PFSK-1 (cell line): Measurements from ENCODE around the gene NTRK1.

ENCODE experiments used
- FOXP2 ChIP-seq: optimal IDR thresholded peaks from 2 replicates; pipeline ENCODE3; 2011; ENCODE audit warnings: borderline replicate concordance, control low read depth, inconsistent platforms; ENCODE audit not compliant: insufficient read depth; ENCODE audit errors: extremely low read length, extremely low read depth
- POLR2AphosphoS5 ChIP-seq: IDR thresholded peaks from 2 replicates; pipeline ENCODE4 v1.6.1; 2012; ENCODE audit warnings: low read depth, mild to moderate bottlenecking, control low read depth, low read length, moderate library complexity
- SIN3A ChIP-seq: IDR thresholded peaks from 2 replicates; pipeline ENCODE4 v1.6.1; 2012; ENCODE audit warnings: mild to moderate bottlenecking, low read length, moderate library complexity, borderline replicate concordance; ENCODE audit not compliant: insufficient read depth
- TAF1 ChIP-seq: IDR thresholded peaks from 2 replicates; pipeline ENCODE4 v1.6.1; 2012; ENCODE audit warnings: low read length, control low read depth, borderline replicate concordance; ENCODE audit not compliant: insufficient read depth
- TF ChIP-seq, protein P1 (sequence below), 2 experiments: IDR thresholded peaks; 2 replicates each; pipeline versions ENCODE4 v1.6.1 to v1.8.0; 2011 to 2012; ENCODE audit warnings: low read depth in 2 of 2, low read length in 2 of 2, control low read depth in 1 of 2, inconsistent platforms in 1 of 2, mild to moderate bottlenecking in 1 of 2, moderate library complexity in 1 of 2; ENCODE audit not compliant: insufficient read depth in 1 of 2

The NTRK1 gene

GRCh38 chr1:156897078-156897825 lies 36.6 kb downstream of the NTRK1 start:
- no peak for TF ChIP-seq FOXP2
- no peak for TF ChIP-seq POLR2AphosphoS5
- no peak for TF ChIP-seq TAF1
- no peak for TF ChIP-seq SIN3A
- TF ChIP-seq, protein P1, sequence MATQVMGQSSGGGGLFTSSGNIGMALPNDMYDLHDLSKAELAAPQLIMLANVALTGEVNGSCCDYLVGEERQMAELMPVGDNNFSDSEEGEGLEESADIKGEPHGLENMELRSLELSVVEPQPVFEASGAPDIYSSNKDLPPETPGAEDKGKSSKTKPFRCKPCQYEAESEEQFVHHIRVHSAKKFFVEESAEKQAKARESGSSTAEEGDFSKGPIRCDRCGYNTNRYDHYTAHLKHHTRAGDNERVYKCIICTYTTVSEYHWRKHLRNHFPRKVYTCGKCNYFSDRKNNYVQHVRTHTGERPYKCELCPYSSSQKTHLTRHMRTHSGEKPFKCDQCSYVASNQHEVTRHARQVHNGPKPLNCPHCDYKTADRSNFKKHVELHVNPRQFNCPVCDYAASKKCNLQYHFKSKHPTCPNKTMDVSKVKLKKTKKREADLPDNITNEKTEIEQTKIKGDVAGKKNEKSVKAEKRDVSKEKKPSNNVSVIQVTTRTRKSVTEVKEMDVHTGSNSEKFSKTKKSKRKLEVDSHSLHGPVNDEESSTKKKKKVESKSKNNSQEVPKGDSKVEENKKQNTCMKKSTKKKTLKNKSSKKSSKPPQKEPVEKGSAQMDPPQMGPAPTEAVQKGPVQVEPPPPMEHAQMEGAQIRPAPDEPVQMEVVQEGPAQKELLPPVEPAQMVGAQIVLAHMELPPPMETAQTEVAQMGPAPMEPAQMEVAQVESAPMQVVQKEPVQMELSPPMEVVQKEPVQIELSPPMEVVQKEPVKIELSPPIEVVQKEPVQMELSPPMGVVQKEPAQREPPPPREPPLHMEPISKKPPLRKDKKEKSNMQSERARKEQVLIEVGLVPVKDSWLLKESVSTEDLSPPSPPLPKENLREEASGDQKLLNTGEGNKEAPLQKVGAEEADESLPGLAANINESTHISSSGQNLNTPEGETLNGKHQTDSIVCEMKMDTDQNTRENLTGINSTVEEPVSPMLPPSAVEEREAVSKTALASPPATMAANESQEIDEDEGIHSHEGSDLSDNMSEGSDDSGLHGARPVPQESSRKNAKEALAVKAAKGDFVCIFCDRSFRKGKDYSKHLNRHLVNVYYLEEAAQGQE (IDR thresholded peaks at IDR 0.05; ENCODE audit: insufficient read depth in 1 of 2, low read depth in 2 of 2, low read length in 2 of 2), result no peak

GRCh38 chr1:156898161-156898566 lies 37.5 kb downstream of the NTRK1 start:
- TF ChIP-seq FOXP2, result no peak
- peak; percentile 56; the same call in 1 of the 2 replicates for TF ChIP-seq POLR2AphosphoS5

DNA sequence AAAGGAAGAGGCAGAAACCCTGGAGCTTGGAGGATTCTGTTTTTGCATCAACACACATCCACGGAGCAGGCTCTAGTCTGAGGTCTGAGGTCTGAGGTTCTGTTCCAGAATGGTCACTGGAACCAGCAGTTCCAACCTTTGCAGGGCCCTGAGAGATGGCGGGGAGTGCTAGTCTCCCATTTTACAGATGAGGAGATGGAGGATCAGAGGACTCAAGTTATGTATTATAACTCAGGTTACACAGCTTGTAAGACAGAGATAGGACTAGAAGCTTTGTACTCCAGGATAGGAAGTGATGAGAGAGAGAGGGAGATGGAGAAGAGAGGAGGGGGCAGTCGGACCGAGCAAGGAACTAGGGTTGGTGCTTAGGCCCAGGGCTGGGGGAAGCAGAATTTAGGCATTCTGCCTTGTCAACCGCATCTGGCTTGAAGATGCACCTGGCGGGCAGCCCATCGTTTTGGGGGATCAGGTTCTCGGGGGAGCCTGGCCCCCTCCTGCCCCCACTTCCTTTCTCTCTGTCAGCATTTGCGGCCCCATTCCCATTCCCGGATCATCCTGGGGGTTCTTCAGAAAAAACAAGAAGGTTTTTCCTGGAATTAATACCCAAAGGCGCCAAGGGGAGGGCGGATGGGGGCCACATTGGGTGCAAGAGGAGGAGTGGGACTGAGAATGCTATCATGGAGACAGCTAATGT lies 38.5 kb downstream of the NTRK1 start:
- TF ChIP-seq TAF1 (no peak), POLR2AphosphoS5 (no peak), SIN3A (no peak), FOXP2 (no peak)
- TF ChIP-seq, protein P1 (IDR thresholded peaks at IDR 0.05; ENCODE audit: insufficient read depth in 1 of 2, low read depth in 2 of 2, low read length in 2 of 2), result no peak

DNA sequence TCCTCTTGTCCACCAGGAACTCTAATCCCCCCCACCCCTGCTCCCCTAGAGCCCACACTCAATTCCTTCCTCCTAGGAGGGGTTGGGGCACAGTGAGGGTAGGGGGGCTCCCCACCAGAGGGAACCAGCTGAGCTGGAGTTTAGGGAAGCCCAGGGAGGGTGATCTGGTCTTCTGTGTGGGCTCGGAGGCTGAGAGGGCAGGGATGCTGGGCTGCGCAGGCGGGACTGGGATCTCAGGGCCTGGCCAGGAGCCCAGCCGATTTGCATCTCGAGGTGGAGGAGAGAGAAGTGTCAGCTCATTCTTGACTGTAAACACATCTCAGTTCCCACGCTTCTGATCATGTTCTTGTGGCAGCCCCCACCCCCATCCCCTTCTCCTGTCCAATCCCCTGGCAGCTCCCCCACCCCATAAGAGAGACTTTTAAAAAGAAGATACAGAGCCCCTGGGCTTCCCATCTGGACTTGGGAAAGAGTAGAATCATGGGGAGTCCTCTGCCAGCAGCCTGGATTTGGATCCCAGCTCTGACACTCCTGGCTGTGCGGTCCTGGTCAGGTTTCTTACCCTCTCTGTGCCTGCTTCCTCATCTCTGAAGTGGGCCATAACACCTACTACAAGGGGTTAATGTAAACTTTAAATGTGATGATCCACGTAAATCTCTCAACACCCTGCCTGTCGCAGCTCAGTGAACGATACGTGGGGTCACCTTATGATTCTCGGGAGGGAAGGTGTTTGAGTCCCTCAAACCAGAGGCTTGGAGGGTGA lies 39.5 kb downstream of the NTRK1 start:
- TF ChIP-seq SIN3A, result no peak
- TF ChIP-seq, protein P1 (IDR thresholded peaks at IDR 0.05; ENCODE audit: insufficient read depth in 1 of 2, low read depth in 2 of 2, low read length in 2 of 2), result no peak
- no peak for TF ChIP-seq FOXP2
- no peak for TF ChIP-seq POLR2AphosphoS5
- no peak for TF ChIP-seq TAF1

- TF ChIP-seq TAF1 (no peak), POLR2AphosphoS5 (no peak), SIN3A (no peak), FOXP2 (no peak)
- TF ChIP-seq, protein P1 (IDR thresholded peaks at IDR 0.05; ENCODE audit: insufficient read depth in 1 of 2, low read depth in 2 of 2, low read length in 2 of 2), result no peak
Observed at GRCh38 chr1:156900896-156901589, 40.4 kb downstream of the NTRK1 start.
